Spleen (tissue), 11 donors: ENCODE results near the gene PRPS1. TPM values are rescaled to one million over a fixed set of nuclear protein-coding genes. Genes with fewer than 3 reads are reported as not detected.
"Not testable (repeated sequence)": the region's sequence is repeated elsewhere in the genome, so short reads cannot be mapped to it uniquely, and the experiment has no call there.

Experiments
- DNase-seq: peaks from one replicate; pipeline ENCODE4 v3.0.0-alpha.2; 2020
- H3K27ac ChIP-seq, 8 donors: fragments of 200-600 bp; sonication (generic) in 7 of 8; 1 replicate in 4 of 8; 2 replicates in 4 of 8; pipeline versions ENCODE4 v1.5.0 to v1.8.0; 2016 to 2021; ENCODE audit warnings: inconsistent platforms in 4 of 8, mild to moderate bottlenecking in 4 of 8, moderate library complexity in 1 of 8
- H3K27me3 ChIP-seq, 7 donors: fragments of 200-600 bp; sonication (generic) in 6 of 7; replicated peaks in 1 of 7; 1 replicate in 4 of 7; 2 replicates in 3 of 7; pipeline versions ENCODE4 v1.5.0 to v1.8.0; 2016 to 2021; ENCODE audit warnings: inconsistent platforms in 3 of 7, mild to moderate bottlenecking in 1 of 7
- H3K36me3 ChIP-seq, 6 donors: fragments of 200-600 bp; sonication (generic) in 5 of 6; 1 replicate in 4 of 6; 2 replicates in 2 of 6; pipeline versions ENCODE4 v1.5.0 to v1.8.0; 2016 to 2021; ENCODE audit warnings: inconsistent platforms in 2 of 6
- H3K4me1 ChIP-seq, 6 donors: fragments of 200-600 bp; sonication (generic) in 5 of 6; 1 replicate in 3 of 6; 2 replicates in 3 of 6; pipeline versions ENCODE4 v1.5.0 to v1.8.0; 2016 to 2021; ENCODE audit warnings: inconsistent platforms in 3 of 6
- H3K4me3 ChIP-seq, 8 donors: fragments of 200-600 bp; sonication (generic) in 7 of 8; 1 replicate in 4 of 8; 2 replicates in 4 of 8; pipeline versions ENCODE4 v1.5.0 to v1.8.0; 2016 to 2021; ENCODE audit warnings: inconsistent platforms in 4 of 8, mild to moderate bottlenecking in 4 of 8, moderate library complexity in 2 of 8
- H3K9me3 ChIP-seq, 8 donors: fragments of 200-600 bp; sonication (generic) in 7 of 8; 1 replicate in 4 of 8; 2 replicates in 4 of 8; pipeline versions ENCODE4 v1.5.0 to v1.8.0; 2016 to 2021; ENCODE audit warnings: inconsistent platforms in 4 of 8
- CTCF ChIP-seq, 11 experiments: fragments of 200-600 bp in 7 of 11; fragments of 450-650 bp in 4 of 11; sonication (generic) in 4 of 11; IDR thresholded peaks in 8 of 11; conservative IDR thresholded peaks in 3 of 11; 1 replicate in 7 of 11; 2 replicates in 4 of 11; pipeline versions ENCODE4 v1.4.0 to v1.8.0; 2016 to 2021; ENCODE audit warnings: antibody characterized with exemption in 11 of 11, inconsistent platforms in 4 of 11, mild to moderate bottlenecking in 1 of 11
- POLR2A ChIP-seq, 3 donors: fragments of 450-650 bp; IDR thresholded peaks; one replicate each; pipeline ENCODE4 v1.5.1; 2017; ENCODE audit warnings: antibody characterized with exemption in 3 of 3, mild to moderate bottlenecking in 1 of 3
- POLR2AphosphoS5 ChIP-seq, 3 donors: sonication (generic); formaldehyde crosslinking; IDR thresholded peaks; one replicate each; pipeline ENCODE4 v1.5.1; 2017; ENCODE audit warnings: antibody characterized with exemption in 3 of 3
- WGBS, 5 donors: extraction: QIAGEN DNeasy Blood & Tissue Kit in 3 of 5; methylation state at CpG; one replicate each; pipeline versions ENCODE4 v1.1.5 to v1.1.7; 2013 to 2018; 5-methylcytosine and 5-hydroxymethylcytosine counted together
- intact Hi-C: fragments of 100-400 bp; cut with DNase I; formaldehyde crosslinking; loops from one replicate; pipeline ENCODE4 v1.15.0; 2023; ENCODE audit warnings: low total_unique reads
- polyA plus RNA-seq, 3 donors: library from polyadenylated mRNA; stranded (reverse); fragments of 200-250 nt; gene quantifications; one replicate each; pipeline ENCODE4 v1.2.1, GENCODE V29; 2013
- total RNA-seq, 7 donors: library from RNA; depleted of rRNA in 3 of 7; stranded (reverse); fragments of >200 nt in 3 of 7; fragmentation: NEBNext Ultra II Directional in 4 of 7; extraction: Animal tissue kit (Norgen Biotek cat#: 25700) in 4 of 7; gene quantifications; one replicate each; pipeline versions ENCODE4 v1.1.0 to v1.2.1, GENCODE V29; 2016 to 2021
- donor health status: healthy with polysubstance abuse.
- donor health status: DM: no; HTN: no; CAD: no; lungs with moderate emphysema.
- donor health status: DM: no; HTN: no; CAD: no.
- donor health status: Bipolar disorder and iron deficiency.
- donor health status: healthy.
- donor health status: DM: no; HTN: no; CAD: no.
- donor health status: DM: yes; HTN: yes; CAD: no.

Gene PRPS1
- total and polyA plus RNA-seq, 10 donors, result 15.0 to 47.6 (median 36.1) TPM

GRCh38 chrX:107669261-107669660, 41.0 kb downstream of the PRPS1 start:
- Histone ChIP-seq H3K4me3 (no peak overlapping the region), H3K27ac (no peak overlapping the region), H3K36me3 (peaks cover 0 to under 1% (median 0%) of the 10 kb centered on the region in 6 donors), H3K4me1 (peaks cover 6 to 21% (median 16%) of the 10 kb centered on the region in 6 donors), H3K9me3 (no peaks in the 10 kb centered on the region), H3K27me3 (peaks cover 0 to 21% (median 0%) of the 10 kb centered on the region in 7 donors)
- intact Hi-C loops, result no loop called here
- DNase-seq, result no peak
- 52 to 63% (median 57%) methylated on average over 2 to 4 of the region's 4 CpGs for whole genome bisulfite sequencing, 5 donors
- no peak for TF ChIP-seq POLR2A (IDR thresholded peaks at IDR 0.05)
- TF ChIP-seq POLR2AphosphoS5 (IDR thresholded peaks at IDR 0.05), result no peak
- TF ChIP-seq CTCF (IDR thresholded peaks at IDR 0.05 in 8 of 11, conservative IDR thresholded peaks at IDR 0.05 in 3 of 11), result no peak

GRCh38 chrX:107669885-107670628, 41.7 kb downstream of the PRPS1 start:
- Histone ChIP-seq H3K9me3 (no peaks in the 10 kb centered on the region), H3K4me1 (peaks cover 6 to 29% (median 24%) of the 10 kb centered on the region in 6 donors), H3K36me3 (no peaks in the 10 kb centered on the region), H3K27ac (no peak overlapping the region), H3K27me3 (peaks cover 0 to 21% (median 0%) of the 10 kb centered on the region in 7 donors), H3K4me3 (no peak overlapping the region)
- TF ChIP-seq POLR2A (IDR thresholded peaks at IDR 0.05), result no peak
- no peak for TF ChIP-seq CTCF (IDR thresholded peaks at IDR 0.05 in 8 of 11, conservative IDR thresholded peaks at IDR 0.05 in 3 of 11)
- no peak for TF ChIP-seq POLR2AphosphoS5 (IDR thresholded peaks at IDR 0.05)
- no peak for DNase-seq
- intact Hi-C loops, result loop anchor here (5.0 to 10.0 kb wide), 2 partner anchors 55 to 102 kb away; no protein-coding TSS in a partner anchor
- WGBS, 5 donors, result 58 to 86% (median 76%) methylated on average over 5 of the region's 5 CpGs

- not testable (repeated sequence) for H3K36me3 ChIP-seq, H3K4me3 ChIP-seq, H3K9me3 ChIP-seq, DNase-seq
- Histone ChIP-seq H3K27ac (peak overlapping the region in 2 of 8 donors; percentile 91 to 95), H3K27me3 (peaks cover 0 to 28% (median 0%) of the 10 kb centered on the region in 7 donors), H3K4me1 (peaks cover 6 to 41% (median 34%) of the 10 kb centered on the region in 6 donors)
- intact Hi-C loops, result loop anchor here (5.0 to 10.0 kb wide), 2 partner anchors 54 to 101 kb away; no protein-coding TSS in a partner anchor
- WGBS, 5 donors, result 87 to 98% (median 89%) methylated on average over 9 of the region's 9 CpGs
Measured at GRCh38 chrX:107671256-107671655, 42.9 kb downstream of the PRPS1 start.

- Histone ChIP-seq H3K27me3 (peaks cover 0 to 28% (median 0%) of the 10 kb centered on the region in 7 donors), H3K4me1 (peaks cover 7 to 52% (median 39%) of the 10 kb centered on the region in 6 donors), H3K27ac (peak overlapping the region; percentile 77 to 95 (median 90)), H3K4me3 (peak overlapping the region in 1 of 8 donors; percentile 66), H3K9me3 (no peaks in the 10 kb centered on the region), H3K36me3 (no peaks in the 10 kb centered on the region)
- DNase-seq, result peak; percentile 93
- TF ChIP-seq POLR2AphosphoS5 (IDR thresholded peaks at IDR 0.05) (peak; percentile 89 to 90 (median 89)), CTCF (IDR thresholded peaks at IDR 0.05 in 8 of 11, conservative IDR thresholded peaks at IDR 0.05 in 3 of 11) (peak; percentile 40 to 86 (median 79)), POLR2A (IDR thresholded peaks at IDR 0.05) (peak in 1 of 3 donors; percentile 50)
- 10 to 80% (median 12%) methylated on average over 1 to 9 of the region's 9 CpGs for WGBS, 5 donors
- intact Hi-C loops, result loop anchor here (5.0 to 10.0 kb wide), 2 partner anchors 52 to 99 kb away; no protein-coding TSS in a partner anchor
Measured at GRCh38 chrX:107672955-107673378, 44.7 kb downstream of the PRPS1 start.
